ENCODE measurements around the gene STK39. TPM values are rescaled to one million over a fixed set of nuclear protein-coding genes. Genes with fewer than 3 reads are reported as not detected.
A peak's percentile ranks its signal among the peaks of the same experiment; 100 is the strongest.

Gene STK39
- total and polyA plus RNA-seq, 2 donors from 2014 or later, result 15.9 to 27.1 TPM

DNA sequence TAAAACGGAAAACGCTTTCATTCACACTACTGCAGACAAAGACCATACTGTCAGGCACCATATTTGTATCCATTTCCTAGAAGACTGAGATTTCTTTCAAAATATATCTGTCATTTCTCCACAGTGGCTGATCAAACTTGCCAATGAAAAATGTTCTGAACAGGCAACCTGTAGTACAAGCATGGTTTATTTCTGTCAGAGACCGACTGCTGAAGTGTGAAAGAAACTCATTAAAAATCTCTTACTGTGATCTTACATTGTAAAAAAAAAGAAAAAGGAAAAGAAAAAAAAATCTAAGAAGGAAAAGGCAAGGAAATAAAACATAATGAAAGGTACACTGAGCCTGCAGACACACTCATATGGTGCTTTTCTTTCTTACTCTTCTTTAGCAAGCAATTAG, 184.5 kb downstream of the STK39 start:
- Histone ChIP-seq H3K36me3 (ENCODE audit: control insufficient read depth in 2 of 3, insufficient read depth in 3 of 3, low read length in 3 of 3) (no peaks in the 10 kb centered on the region), H3K27ac (ENCODE audit: low read depth in 2 of 2, low read length in 2 of 2) (no peak overlapping the region), H3K27me3 (ENCODE audit: control insufficient read depth, insufficient read depth, low read length) (no peaks in the 10 kb centered on the region), H3K9ac (ENCODE audit: low read length in 3 of 3) (no peak overlapping the region), H3K4me3 (ENCODE audit: low read length in 3 of 3) (no peak overlapping the region), H3K4me1 (ENCODE audit: control insufficient read depth in 2 of 3, insufficient read depth in 2 of 3, low read depth in 1 of 3, low read length in 3 of 3) (peaks cover 0 to 15% (median 0%) of the 10 kb centered on the region in 3 donors), H3K9me3 (ENCODE audit: control insufficient read depth in 2 of 3, insufficient read depth in 1 of 3, low read length in 3 of 3) (no peaks in the 10 kb centered on the region)
- intact Hi-C loops (cut with DNase I), result no loop called here
- TF ChIP-seq, protein P1, sequence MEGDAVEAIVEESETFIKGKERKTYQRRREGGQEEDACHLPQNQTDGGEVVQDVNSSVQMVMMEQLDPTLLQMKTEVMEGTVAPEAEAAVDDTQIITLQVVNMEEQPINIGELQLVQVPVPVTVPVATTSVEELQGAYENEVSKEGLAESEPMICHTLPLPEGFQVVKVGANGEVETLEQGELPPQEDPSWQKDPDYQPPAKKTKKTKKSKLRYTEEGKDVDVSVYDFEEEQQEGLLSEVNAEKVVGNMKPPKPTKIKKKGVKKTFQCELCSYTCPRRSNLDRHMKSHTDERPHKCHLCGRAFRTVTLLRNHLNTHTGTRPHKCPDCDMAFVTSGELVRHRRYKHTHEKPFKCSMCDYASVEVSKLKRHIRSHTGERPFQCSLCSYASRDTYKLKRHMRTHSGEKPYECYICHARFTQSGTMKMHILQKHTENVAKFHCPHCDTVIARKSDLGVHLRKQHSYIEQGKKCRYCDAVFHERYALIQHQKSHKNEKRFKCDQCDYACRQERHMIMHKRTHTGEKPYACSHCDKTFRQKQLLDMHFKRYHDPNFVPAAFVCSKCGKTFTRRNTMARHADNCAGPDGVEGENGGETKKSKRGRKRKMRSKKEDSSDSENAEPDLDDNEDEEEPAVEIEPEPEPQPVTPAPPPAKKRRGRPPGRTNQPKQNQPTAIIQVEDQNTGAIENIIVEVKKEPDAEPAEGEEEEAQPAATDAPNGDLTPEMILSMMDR (IDR thresholded peaks at IDR 0.05; ENCODE audit: borderline replicate concordance, extremely low read depth, insufficient read depth), result no peak
- no peak for FAIRE-seq
- no peak for DNase-seq

- Histone ChIP-seq H3K36me3 (ENCODE audit: control insufficient read depth in 2 of 3, insufficient read depth in 3 of 3, low read length in 3 of 3) (no peaks in the 10 kb centered on the region), H3K4me1 (ENCODE audit: control insufficient read depth in 2 of 3, insufficient read depth in 2 of 3, low read depth in 1 of 3, low read length in 3 of 3) (peaks cover 0 to 15% (median 0%) of the 10 kb centered on the region in 3 donors), H3K27me3 (ENCODE audit: control insufficient read depth, insufficient read depth, low read length) (no peaks in the 10 kb centered on the region), H3K4me3 (ENCODE audit: low read length in 3 of 3) (peak overlapping the region in 1 of 3 donors; percentile 21), H3K27ac (ENCODE audit: low read depth in 2 of 2, low read length in 2 of 2) (no peak overlapping the region), H3K9ac (ENCODE audit: low read length in 3 of 3) (no peak overlapping the region), H3K9me3 (ENCODE audit: control insufficient read depth in 2 of 3, insufficient read depth in 1 of 3, low read length in 3 of 3) (no peaks in the 10 kb centered on the region)
- TF ChIP-seq, protein P1 (IDR thresholded peaks at IDR 0.05; ENCODE audit: borderline replicate concordance, extremely low read depth, insufficient read depth), result no peak
- FAIRE-seq (peak; percentile 56), DNase-seq (peak in 1 of 5 donors; percentile 35)
- intact Hi-C loops (cut with DNase I), result no loop called here
Observed at GRCh38 chr2:168062054-168062453, 185.3 kb downstream of the STK39 start.

DNA sequence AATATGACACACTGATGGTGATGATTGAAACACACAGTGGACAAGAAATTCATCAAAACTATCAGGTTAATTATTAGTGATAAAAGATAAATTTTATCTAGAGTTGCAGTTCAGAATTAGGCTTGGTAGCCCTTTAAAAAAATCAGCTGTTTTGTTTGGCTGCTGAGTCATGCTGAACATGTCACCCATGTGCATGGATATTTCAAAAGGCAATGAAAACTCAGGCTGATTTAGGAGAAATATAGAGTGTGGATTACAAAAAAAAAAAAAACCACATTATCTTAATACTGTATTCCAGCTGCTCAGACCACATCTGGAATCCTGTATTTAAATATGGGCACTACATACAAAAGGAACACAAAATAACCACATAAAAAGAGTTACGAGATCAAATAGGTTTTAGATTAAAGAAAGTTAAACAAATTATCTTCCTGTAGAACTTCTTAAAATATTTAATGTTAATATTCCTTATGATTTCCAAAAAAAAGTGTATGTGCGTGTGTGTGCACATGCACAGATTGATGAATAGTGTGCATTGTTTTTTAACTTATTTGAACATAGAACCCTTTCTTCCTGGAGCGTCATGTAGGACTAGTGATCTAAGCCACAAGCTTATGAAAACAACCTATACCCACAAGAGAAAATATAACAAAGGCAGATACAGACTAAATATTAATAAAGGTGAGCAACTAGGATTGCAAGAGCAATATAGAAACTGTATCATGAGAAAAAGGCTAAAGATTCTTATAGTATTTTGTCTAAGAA, 186.2 kb downstream of the STK39 start:
- H3K36me3 ChIP-seq (ENCODE audit: control insufficient read depth in 2 of 3, insufficient read depth in 3 of 3, low read length in 3 of 3), result no peaks in the 10 kb centered on the region
- H3K27me3 ChIP-seq (ENCODE audit: control insufficient read depth, insufficient read depth, low read length), result no peaks in the 10 kb centered on the region
- DNase-seq, result no peak
- peak; percentile 6 for FAIRE-seq
- intact Hi-C loops (cut with DNase I), result no loop called here
- H3K4me1 ChIP-seq (ENCODE audit: control insufficient read depth in 2 of 3, insufficient read depth in 2 of 3, low read depth in 1 of 3, low read length in 3 of 3), result peaks cover 0 to 15% (median 0%) of the 10 kb centered on the region in 3 donors
- no peak overlapping the region for H3K4me3 ChIP-seq (ENCODE audit: low read length in 3 of 3)
- no peak overlapping the region for H3K9ac ChIP-seq (ENCODE audit: low read length in 3 of 3)
- no peaks in the 10 kb centered on the region for H3K9me3 ChIP-seq (ENCODE audit: control insufficient read depth in 2 of 3, insufficient read depth in 1 of 3, low read length in 3 of 3)
- no peak overlapping the region for H3K27ac ChIP-seq (ENCODE audit: low read depth in 2 of 2, low read length in 2 of 2)
- TF ChIP-seq, protein P1 (IDR thresholded peaks at IDR 0.05; ENCODE audit: borderline replicate concordance, extremely low read depth, insufficient read depth), result no peak

All from kidney (tissue), 14 donors.